Left forelimb (tissue), 1 donor: ENCODE measurements around the gene KCNIP2.

Source experiments
- DNase-seq: peaks from one replicate; pipeline ENCODE4 v3.0.0-alpha.2; 2018; ENCODE audit warnings: low spot score

The KCNIP2 gene

GRCh38 chr10:101851411-101852116, 8.0 kb upstream of the KCNIP2 start:
- DNase-seq = no peak

- DNase-seq = no peak
Observed at GRCh38 chr10:101850749-101851148, 7.1 kb upstream of the KCNIP2 start.

GRCh38 chr10:101848894-101849351, 5.3 kb upstream of the KCNIP2 start:
- peak; percentile 28 for DNase-seq

- peak; percentile 31 for DNase-seq
Observed at GRCh38 chr10:101848408-101848807, 4.8 kb upstream of the KCNIP2 start.

GRCh38 chr10:101845893-101846292, 2.3 kb upstream of the KCNIP2 start:
- no peak for DNase-seq

- DNase-seq = no peak
Observed at GRCh38 chr10:101841826-101842225, 1.8 kb downstream of the KCNIP2 start.

GRCh38 chr10:101840741-101841453, 2.7 kb downstream of the KCNIP2 start:
- DNase-seq = peak; percentile 88

- no peak for DNase-seq
Observed at GRCh38 chr10:101840102-101840684, 3.4 kb downstream of the KCNIP2 start.

GRCh38 chr10:101839416-101840063, 4.1 kb downstream of the KCNIP2 start:
- DNase-seq = no peak

- DNase-seq = no peak
Observed at GRCh38 chr10:101839002-101839401, 4.6 kb downstream of the KCNIP2 start.

- no peak for DNase-seq
Observed at GRCh38 chr10:101838416-101838970, 5.1 kb downstream of the KCNIP2 start.

- no peak for DNase-seq
Observed at GRCh38 chr10:101837748-101838147, 5.9 kb downstream of the KCNIP2 start.

GRCh38 chr10:101835362-101835761, 8.2 kb downstream of the KCNIP2 start:
- DNase-seq = no peak

GRCh38 chr10:101834341-101834740, 9.3 kb downstream of the KCNIP2 start:
- DNase-seq = no peak

- no peak for DNase-seq
Observed at GRCh38 chr10:101833466-101833865, 10.1 kb downstream of the KCNIP2 start.

- no peak for DNase-seq
Observed at GRCh38 chr10:101832325-101832771, 11.3 kb downstream of the KCNIP2 start.

GRCh38 chr10:101831169-101831811, 12.3 kb downstream of the KCNIP2 start:
- DNase-seq = no peak

GRCh38 chr10:101830322-101831168, 13.1 kb downstream of the KCNIP2 start:
- DNase-seq = peak; percentile 94

- no peak for DNase-seq
Observed at GRCh38 chr10:101829561-101830315, 13.9 kb downstream of the KCNIP2 start.
